ENCODE measurements around the gene OR4D1.

Gene OR4D1

DNA sequence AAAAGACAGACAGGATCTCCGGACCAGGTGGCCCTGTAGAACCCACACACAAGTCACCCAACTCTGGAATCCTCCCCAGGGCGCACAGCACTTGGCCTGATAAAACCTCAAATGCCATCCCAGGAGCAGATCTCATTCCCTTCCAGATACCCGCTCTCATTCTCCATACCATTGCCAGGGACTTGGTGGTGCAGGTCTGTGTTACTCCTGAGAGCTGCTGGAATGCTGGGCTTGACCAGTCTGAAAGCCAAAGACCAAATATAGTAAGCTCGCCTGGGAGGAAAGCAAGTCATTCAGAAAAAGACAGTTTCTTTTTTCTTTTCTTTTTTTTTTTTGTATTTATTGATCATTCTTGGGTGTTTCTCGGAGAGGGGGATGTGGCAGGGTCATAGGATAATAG lies 60.2 kb downstream of the OR4D1 start:
- in situ Hi-C loops (cut with HindIII; ENCODE audit: low pct_unique_long_range_greater_than_20kb, low sequenced_read_pairs): no loop called here
- no peak for DNase-seq (ENCODE audit: low read depth in 1 of 2, low spot score in 1 of 2)
- TF ChIP-seq JUND (IDR thresholded peaks at IDR 0.05; ENCODE audit: low read depth): no peak

Data from T47D (cell line).